ENCODE results near the gene TBL1Y. TPM values are rescaled to one million over a fixed set of nuclear protein-coding genes. Genes with fewer than 3 reads are reported as not detected.
A peak's percentile ranks its signal among the peaks of the same experiment; 100 is the strongest.

Gene TBL1Y
- total RNA-seq, 1 donor from 2014 or later = not detected

GRCh38 chrY:7115871-7116270 lies 205.4 kb downstream of the TBL1Y start:
- DNase-seq = no peak
- peaks cover 4% of the 10 kb centered on the region for H3K9me3 Mint-ChIP-seq (ENCODE audit: unreplicated experiment)
- H3K36me3 Mint-ChIP-seq (ENCODE audit: unreplicated experiment) = no peaks in the 10 kb centered on the region
- H3K4me1 Mint-ChIP-seq (ENCODE audit: low read depth, unreplicated experiment) = no peaks in the 10 kb centered on the region
- TF ChIP-seq CTCF (IDR thresholded peaks at IDR 0.05; ENCODE audit: partially characterized antibody, unreplicated experiment) = no peak
- H3K4me3 Mint-ChIP-seq (ENCODE audit: unreplicated experiment) = no peak overlapping the region
- no peak overlapping the region for H3K27ac Mint-ChIP-seq (ENCODE audit: unreplicated experiment)
- peaks cover 4% of the 10 kb centered on the region for H3K27me3 Mint-ChIP-seq (ENCODE audit: unreplicated experiment)

- peaks cover 2% of the 10 kb centered on the region for H3K27me3 Mint-ChIP-seq (ENCODE audit: unreplicated experiment)
- no peak for TF ChIP-seq CTCF (IDR thresholded peaks at IDR 0.05; ENCODE audit: partially characterized antibody, unreplicated experiment)
- H3K27ac Mint-ChIP-seq (ENCODE audit: unreplicated experiment) = no peak overlapping the region
- H3K4me3 Mint-ChIP-seq (ENCODE audit: unreplicated experiment) = no peak overlapping the region
- peaks cover 5% of the 10 kb centered on the region for H3K4me1 Mint-ChIP-seq (ENCODE audit: low read depth, unreplicated experiment)
- peaks cover 1% of the 10 kb centered on the region for H3K9me3 Mint-ChIP-seq (ENCODE audit: unreplicated experiment)
- DNase-seq = no peak
- no peaks in the 10 kb centered on the region for H3K36me3 Mint-ChIP-seq (ENCODE audit: unreplicated experiment)
These were observed 211.7 kb downstream of the TBL1Y start for GRCh38 chrY:7122202-7122601.

- H3K36me3 Mint-ChIP-seq (ENCODE audit: unreplicated experiment) = no peaks in the 10 kb centered on the region
- no peak for TF ChIP-seq CTCF (IDR thresholded peaks at IDR 0.05; ENCODE audit: partially characterized antibody, unreplicated experiment)
- H3K4me3 Mint-ChIP-seq (ENCODE audit: unreplicated experiment) = no peak overlapping the region
- peaks cover 1% of the 10 kb centered on the region for H3K9me3 Mint-ChIP-seq (ENCODE audit: unreplicated experiment)
- no peak for DNase-seq
- H3K27ac Mint-ChIP-seq (ENCODE audit: unreplicated experiment) = peak overlapping the region; percentile 29
- H3K4me1 Mint-ChIP-seq (ENCODE audit: low read depth, unreplicated experiment) = peaks cover 5% of the 10 kb centered on the region
- H3K27me3 Mint-ChIP-seq (ENCODE audit: unreplicated experiment) = peaks cover 2% of the 10 kb centered on the region
These were observed 214.9 kb downstream of the TBL1Y start for GRCh38 chrY:7125136-7126056.

- Mint-ChIP-seq H3K27ac (ENCODE audit: unreplicated experiment) (no peak overlapping the region), H3K27me3 (ENCODE audit: unreplicated experiment) (peaks cover 3% of the 10 kb centered on the region), H3K9me3 (ENCODE audit: unreplicated experiment) (peaks cover 1% of the 10 kb centered on the region), H3K4me3 (ENCODE audit: unreplicated experiment) (no peak overlapping the region), H3K4me1 (ENCODE audit: low read depth, unreplicated experiment) (peaks cover 5% of the 10 kb centered on the region), H3K36me3 (ENCODE audit: unreplicated experiment) (no peaks in the 10 kb centered on the region)
- DNase-seq = no peak
- no peak for TF ChIP-seq CTCF (IDR thresholded peaks at IDR 0.05; ENCODE audit: partially characterized antibody, unreplicated experiment)
These were observed 217.7 kb downstream of the TBL1Y start for GRCh38 chrY:7128211-7128610.

Other genes with a start within 250 kb of the TBL1Y start
- not detected for gene AMELY, start 1.1 kb downstream of the TBL1Y start, total RNA-seq (ENCODE audit: unreplicated experiment)

Data from glutamatergic neuron (in vitro differentiated cells).